GM19452 (cell line): ENCODE measurements around the gene DNAJC22.

Experiments
- ATAC-seq: cut with Tn5 transposase; IDR thresholded peaks from one replicate; pipeline ENCODE4 v1.9.1; 2021; ENCODE audit not compliant: unreplicated experiment

The DNAJC22 gene

DNA sequence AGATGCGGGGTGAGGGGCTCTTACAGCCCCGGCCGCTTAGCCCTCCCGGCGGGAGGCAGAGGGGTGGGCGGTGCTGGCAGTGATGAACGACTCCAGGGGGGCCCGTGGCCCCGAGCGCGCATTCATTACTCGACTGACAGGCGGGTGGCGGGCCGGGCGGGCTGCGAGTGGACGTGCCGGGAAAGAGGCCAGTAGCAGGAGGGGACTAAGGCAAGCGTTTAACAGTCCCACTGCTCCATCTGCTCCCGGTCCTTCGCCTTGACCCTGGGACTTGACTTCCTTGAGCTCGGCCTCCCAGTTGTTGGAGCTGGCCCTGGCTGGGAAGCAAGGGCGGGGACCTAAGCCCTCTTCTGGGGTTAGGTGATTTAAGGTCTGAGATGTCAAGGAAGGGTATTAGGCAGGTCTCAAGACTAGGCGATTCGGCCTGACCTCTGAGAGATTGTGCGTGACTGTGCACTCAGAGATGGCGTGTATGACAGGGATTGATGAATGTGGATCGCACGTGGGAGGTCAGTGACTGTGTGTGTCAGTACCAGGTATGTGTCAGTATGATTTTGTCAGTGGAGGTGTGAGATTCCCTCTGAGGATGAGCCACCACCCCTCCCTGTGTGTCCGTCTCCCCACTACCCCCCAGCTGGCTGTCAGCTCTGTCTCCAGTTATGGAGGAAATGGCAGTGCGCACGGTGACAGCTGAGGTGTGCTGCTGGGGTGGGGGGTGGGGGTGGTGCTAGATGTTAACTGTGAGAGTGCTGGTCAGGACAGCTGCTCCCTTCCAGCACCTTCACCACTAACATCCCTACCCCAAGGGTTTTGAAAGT, 3.6 kb upstream of the DNAJC22 start:
- ATAC-seq = no peak

DNA sequence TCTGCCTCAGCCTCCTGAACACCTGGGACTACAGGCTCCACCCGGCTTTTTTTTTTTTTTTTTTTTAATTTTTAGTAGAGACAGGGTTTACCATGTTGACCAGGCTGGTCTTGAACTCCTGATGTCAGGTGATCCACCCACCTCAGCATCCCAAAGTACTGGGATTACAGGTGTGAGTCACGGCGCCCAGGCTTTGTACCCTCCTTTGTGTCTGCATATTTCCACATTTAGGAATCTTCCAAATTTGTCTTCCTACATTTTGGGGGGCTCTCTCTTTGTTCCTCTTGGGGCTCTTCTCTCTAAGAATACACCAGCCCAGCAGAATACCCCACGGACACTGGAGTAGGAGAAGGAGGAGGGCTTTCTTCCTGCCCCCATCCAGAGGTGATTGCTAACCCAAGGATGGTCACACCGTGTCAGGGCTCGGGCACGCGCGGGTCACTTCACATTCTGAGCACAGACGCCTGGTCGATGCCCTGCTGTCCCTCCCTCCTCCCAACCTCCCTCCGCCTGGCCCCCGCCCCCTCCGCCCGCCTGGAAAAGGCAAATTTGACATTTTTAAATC, 2.1 kb upstream of the DNAJC22 start:
- ATAC-seq = no peak

DNA sequence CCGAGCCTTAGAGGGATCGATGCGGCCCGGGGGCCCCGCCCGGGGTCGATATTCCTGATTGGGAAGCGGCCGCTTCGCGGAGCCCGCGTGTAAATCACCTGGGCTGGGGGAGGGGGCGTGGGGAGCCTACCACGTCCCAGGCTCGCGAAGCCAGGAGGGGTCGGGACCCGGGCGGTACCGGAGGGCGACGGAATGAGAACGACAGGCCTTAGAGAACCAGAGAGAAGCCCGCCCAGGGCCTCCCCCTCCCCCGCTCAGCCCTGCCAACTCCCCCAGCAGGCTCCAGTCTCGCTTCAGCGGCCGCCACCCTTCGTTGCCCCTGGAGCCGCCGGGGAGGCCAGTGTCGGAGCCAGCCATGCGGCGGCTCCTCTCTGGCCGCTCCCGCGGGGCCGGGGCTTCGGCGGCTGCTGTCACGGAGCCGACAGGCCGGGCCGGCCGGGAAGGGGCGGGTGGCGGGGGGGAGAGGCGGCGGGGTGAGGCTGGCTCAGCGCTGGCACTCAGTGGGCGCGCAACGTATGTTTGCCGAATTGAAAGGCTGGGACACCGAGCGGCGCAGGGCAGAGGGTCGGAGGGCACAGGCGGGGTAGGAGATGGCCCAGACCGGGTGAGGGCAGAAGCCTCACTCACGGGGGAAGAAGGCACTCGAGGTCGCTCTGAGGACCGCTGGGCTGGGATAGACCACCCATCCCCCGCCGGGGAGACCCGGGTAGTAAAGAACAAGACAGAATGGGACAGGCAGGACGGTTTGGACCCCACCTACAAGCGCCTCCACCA, 1.4 kb upstream of the DNAJC22 start:
- no peak for ATAC-seq

DNA sequence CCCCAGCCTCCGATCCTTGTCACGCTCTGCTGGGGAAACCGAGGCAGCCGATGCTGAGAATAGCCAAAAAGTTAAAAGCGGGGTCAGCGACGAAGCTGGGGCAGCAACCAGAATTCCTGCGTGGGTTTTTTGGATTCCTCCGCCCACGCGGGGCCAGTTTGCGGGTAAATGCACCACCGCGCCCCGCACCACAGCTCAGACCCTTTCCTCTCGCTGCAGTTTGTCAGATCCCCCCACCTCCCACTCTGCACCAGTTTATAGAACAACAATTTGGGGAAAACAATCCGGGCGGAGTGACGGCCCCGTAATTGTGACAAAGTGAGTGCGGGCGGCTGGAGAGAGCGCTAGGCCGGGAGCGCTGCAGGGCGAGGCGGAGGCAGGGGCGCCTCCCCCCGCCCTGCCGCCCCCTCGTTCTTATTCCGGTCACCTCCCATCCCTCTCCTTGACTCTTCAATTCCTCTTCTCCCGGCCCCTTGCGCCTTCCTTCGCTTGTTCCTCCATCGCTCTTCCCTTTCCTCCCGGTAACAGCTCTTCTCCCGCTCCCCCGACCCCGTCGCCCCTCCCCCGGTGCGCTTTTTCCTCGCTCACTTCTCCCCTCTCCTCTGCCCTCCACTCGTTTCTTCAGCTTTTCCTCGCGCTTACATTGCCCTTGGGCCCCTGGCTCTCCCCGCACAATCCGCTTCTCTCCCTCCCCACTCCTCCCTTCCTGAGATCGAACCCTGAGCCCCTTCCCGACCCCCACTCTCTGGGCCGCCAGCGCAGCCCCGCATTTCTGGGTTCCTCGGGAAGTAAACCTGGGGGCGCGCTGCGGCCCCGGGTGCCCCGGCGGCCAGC, 646 bp upstream of the DNAJC22 start:
- ATAC-seq = no peak

DNA sequence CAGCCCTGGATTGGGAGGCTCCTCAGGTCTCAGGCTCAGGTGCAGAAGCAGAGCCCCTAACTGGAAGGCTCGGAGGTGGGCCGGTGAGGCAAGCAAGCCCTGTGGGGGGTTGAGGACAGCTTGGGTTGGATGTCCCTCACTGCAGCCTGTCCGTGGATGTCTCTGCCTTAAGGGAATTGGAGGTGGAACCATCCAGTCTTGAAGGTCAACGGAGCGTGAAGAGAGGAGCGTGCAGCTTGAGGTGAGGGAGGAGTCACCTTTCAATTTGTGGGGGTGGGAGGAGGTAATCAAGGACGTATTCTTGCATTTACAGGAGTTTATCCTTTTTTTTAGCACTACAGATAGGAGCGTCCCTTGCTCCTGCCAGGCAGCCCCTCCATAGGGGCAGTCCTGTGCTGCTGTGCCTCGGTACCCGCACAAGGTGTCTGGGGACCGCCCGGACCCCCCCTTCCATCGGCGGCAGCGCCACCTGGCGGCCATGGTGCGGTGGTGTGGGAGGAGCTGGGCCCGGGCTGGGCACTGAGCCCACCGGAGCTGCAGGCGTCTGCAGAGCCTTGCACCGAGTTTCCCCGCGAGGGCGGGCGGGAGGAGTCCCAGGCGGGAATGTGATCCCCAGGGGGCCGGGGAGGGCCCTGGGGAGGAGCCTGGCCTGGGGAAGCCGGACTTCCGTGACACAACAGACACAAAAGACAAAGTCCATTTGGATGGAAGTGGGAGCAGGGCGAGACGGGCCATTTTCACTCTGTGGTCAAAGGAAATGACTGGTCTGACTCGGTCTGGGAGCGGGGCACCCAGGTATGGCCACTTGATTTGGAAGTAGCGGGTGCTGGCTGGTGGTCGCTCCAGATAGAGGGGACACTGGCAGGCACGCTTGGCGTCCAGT, 864 bp downstream of the DNAJC22 start:
- ATAC-seq = peak; percentile 57

DNA sequence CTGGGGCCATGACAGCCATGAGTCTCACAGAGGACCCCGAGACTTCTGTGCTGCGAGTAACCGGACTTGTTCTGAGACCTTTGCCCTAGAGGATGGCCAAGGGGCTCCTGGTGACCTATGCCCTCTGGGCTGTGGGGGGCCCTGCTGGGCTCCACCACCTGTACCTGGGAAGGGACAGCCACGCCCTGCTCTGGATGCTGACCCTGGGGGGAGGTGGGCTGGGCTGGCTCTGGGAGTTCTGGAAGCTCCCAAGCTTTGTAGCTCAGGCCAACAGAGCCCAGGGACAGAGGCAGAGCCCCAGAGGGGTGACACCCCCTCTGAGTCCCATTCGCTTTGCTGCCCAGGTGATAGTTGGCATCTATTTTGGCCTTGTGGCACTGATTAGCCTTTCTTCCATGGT, 2.1 kb downstream of the DNAJC22 start:
- ATAC-seq = no peak

DNA sequence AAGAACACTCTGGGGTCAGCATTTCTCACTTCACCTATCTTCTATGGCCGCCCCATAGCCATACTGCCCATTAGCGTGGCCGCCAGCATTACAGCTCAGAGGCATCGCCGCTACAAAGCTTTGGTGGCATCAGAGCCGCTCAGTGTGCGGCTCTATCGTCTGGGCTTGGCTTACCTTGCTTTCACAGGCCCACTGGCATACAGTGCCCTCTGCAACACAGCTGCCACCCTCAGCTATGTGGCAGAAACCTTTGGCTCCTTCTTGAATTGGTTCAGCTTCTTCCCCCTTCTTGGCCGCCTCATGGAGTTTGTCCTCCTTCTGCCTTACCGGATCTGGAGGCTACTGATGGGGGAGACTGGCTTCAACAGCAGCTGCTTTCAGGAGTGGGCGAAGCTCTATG, 2.6 kb downstream of the DNAJC22 start:
- ATAC-seq = no peak

DNA sequence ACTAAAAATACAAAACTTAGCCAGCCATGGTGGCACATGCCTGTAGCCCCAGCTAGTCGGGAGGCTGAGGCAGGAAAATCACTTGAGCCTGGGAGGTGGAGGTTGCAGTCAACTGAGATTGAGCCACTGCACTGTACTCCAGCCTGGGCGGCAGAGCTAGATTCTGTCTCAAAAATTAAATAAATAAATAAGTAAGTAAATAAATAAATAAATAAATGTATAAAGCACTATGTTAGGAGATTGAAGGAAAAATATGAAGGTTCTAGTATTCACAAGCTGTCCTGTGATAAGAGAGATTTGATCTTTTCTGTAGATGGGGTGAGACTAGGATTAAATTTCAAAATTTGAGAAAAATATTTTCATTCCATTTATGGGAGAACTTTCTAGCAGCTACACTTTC, 5.7 kb downstream of the DNAJC22 start:
- no peak for ATAC-seq

DNA sequence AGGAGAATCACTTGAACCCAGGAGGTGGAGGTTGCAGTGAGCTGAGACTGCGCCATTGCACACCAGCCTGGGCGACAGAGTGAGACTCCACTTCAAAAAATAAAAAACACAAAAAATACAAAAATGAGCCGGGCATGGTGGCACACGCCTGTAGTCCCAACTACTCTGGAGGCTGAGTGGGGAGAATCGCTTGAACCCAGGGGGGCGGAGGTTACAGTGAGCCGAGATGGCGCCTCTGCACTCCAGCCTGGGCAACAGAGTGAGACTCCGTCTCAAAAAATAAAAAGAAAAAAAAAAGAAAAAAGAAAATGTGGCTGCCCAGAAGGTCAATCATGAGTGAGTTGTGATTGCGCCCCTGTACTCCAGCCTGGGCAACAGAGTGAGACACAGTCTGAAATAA, 9.2 kb downstream of the DNAJC22 start:
- ATAC-seq = no peak

DNA sequence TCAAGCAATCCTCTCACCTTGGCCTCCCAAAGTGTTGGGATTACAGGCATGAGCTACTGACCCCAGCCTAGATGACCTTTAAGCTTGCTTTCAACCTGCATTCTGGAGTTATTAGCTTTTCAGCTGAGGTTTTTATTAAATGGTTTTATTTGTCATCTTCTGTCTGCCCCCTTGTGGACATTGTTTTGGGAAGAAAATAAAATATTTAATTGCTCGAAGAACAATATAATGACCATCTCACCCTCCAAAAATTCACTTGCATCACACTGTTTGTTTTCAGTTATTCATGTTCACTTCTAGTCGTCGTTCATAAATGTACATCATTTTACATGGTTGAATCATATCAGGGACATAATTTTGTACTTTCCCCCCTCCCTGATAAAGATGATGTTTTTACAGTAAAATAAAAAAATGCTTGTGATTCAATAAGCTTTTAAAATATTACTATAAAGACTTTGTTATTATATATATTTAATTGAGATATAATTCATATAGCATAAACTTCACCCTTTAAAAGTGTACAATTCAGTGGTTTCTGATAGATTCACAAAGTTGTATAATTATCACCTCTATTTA, 10.5 kb downstream of the DNAJC22 start:
- no peak for ATAC-seq

DNA sequence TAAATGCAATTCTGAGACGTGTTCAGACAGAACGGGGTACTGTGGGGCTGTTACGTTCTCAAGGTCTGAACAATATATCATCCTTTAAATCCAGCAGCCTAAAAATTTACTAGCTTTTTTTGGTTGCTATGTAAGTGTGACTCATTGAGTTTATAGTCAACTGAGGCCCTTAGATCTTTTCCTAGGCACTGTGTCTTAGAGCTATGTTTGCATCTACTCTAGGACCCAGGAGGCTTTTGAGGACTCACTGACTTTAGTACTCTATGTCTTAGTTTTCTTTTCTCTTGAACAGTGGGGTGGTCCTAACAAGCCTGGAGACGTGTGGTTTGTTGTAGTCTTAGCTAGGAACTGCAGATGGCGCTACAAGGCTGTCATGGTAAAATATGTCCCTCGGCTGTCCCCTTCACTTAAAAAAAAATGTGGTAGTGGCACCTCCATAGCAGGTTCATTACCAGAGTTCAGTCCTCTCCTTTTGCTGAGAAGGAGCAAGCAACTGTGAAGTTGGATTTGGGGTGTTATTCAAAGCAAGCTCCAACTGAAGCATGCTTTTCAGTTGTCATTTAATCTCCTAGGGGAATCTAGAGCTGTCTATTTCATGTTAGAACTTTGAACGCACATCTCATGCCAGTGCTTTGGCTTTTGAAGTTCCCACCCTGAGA, 11.9 kb downstream of the DNAJC22 start:
- peak; percentile 67 for ATAC-seq

DNA sequence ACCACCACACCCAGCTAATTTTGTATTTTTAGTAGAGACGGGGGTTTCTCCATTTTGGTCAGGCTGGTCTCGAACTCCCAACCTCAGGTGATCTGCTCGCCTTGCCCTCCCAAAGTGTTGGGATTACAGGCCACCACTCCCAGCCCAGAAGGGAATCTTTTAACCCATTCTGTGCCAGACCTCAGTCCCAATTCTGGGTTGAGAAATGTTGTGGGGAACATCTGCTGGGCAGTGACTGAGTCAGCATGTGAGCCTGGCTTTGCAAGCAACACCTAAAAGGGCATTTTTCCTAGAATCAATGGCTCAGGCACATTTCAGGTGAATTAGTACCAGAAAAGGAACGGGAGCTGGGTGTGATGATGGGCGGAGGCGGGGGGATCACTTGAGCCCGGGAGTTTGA, 13.0 kb downstream of the DNAJC22 start:
- ATAC-seq = no peak

DNA sequence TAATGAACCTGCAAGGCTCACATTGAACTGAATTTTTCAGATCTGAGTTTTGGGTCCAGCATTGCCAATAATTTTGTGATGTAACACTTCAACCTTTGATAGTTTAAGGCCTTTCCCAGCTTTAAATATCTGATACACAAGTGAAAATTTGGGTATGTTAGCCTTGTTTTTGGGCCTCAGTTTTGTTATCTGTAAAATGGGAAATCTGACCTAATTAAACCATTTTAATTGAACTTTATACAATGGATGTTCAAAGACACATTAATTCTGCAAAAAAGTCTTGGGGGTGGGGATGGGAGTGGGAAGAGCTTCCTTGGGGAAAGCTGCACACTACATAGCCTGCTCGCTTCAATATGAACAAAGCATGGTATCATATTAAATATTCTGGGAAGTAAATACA, 15.4 kb downstream of the DNAJC22 start:
- ATAC-seq = no peak

DNA sequence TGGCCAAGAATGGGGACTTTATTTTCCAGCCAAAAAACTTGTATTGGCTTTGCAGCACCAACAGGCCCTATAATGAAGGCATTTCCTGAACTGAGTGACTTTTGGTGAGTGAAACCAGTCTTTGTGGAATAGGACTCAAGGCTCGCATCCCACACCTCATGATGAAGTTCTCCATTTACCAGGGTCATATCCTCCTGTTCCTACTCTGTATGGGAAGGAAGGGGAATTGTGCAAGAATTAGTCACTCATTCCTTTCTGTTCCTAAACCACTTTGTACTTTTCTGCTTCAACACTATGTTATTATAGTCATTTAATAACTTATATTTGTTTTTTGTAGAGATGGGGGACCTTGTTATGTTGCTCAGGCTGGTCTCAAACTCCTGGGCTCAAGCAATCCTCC, 18.3 kb downstream of the DNAJC22 start:
- no peak for ATAC-seq

DNA sequence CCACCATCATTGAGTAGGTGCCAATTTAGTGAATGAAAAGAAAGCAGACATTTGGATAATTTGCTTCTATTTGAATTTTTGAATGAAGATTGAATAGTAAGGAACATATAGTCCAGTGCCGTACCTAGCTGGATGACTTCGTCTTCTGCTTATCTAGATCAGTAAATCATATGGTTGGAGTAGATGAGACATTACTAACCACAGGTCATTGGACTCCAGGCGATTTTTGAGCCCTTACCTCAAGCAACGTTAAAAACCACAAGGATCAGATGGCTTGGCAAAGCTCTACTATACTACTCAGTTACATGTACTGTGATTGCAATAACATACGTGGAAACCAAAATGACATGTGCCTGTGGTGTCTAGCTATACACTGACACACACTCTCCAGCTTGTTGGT, 18.9 kb downstream of the DNAJC22 start:
- no peak for ATAC-seq

DNA sequence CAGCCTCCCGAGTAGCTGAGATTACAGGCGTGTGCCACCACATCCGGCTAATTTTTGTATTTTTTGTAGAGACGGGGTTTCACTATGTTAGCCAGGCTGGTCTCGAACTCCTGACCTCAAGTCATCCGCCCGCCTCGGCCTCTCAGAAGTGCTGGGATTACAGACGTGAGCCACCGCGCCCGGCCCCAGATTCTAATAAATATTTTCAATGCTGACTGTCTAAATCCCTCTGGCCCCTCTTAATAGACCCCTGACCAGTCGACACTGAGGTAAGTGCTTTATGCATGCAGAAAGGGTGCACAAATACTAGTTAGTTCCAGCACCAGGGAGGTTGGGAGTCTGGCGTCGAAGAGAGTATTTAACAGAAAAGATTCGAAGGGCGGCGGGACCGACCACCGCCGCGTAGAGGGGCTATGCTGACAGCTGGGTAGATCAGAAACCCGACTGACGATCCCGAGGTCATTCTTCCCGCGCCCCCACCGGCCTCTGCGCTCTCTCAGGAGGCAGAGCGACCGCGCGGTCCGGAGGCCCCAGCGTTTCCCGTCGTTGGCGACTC, 19.5 kb downstream of the DNAJC22 start:
- ATAC-seq = peak; percentile 3

DNA sequence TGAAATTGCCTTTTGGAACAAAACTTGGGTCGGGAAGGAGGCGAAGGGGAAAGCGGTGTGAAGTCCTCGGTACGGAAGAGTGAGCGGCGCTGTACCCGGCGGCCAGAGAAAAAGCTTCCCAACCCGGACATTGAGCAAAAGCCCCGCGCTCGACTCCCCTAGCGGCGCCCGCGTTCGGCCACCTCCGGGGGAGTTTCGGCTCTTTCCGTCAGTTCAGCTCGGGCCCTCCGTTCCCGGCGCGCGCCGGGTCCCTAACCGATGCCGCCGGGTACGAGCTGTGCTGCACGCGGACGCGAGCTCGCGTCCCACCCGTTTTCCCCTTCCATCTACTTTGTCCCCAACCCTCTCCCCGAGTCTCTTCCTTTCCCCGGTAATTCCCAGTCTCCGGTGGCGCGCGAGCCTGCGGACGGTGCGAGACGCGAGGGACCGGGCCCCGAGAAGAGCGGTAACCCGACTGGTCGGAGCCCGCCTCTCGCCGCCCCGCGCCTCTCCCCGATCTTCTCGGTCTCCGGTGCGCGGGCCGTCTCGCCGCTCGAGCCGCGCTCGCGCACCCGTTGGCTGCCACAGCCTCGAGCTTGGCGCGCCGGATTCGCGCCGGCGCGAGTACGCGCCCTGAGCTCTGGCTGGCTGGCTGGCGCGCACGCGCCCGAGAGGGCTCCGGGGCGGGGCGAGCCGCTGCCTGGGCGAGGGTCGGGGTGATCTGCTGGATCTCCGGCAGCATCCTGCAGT, 20.1 kb downstream of the DNAJC22 start:
- peak; percentile 67 for ATAC-seq
